HG02759 (cell line): ENCODE data around the gene AMIGO2.

ENCODE experiments used
- ATAC-seq: cut with Tn5 transposase; IDR thresholded peaks from one replicate; pipeline ENCODE4 v1.9.1; 2021; ENCODE audit warnings: mild to moderate bottlenecking, moderate library complexity; ENCODE audit not compliant: unreplicated experiment

Gene AMIGO2

DNA sequence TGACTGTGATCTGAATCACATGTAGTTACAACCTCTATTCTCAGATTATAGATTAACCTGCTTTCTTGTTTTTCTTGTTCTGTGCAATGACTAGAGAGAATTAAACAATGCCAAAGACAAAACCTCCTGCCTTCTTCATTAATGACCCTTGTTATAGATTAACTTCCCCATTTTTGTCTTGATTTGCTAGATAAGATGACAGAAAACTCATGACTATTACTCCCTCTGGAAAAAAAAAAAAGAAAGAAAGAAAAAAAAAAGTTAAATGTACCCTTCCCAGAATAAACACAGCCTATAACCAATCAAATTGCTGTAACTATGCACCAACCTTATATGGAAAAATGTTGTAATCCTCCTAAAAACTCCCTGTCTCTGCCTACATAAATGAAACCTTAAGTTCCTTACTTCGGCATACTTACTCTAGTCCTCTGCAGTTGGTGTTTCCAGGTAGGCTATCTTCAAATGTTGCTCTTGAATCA lies 41.5 kb downstream of the AMIGO2 start:
- no peak for ATAC-seq

DNA sequence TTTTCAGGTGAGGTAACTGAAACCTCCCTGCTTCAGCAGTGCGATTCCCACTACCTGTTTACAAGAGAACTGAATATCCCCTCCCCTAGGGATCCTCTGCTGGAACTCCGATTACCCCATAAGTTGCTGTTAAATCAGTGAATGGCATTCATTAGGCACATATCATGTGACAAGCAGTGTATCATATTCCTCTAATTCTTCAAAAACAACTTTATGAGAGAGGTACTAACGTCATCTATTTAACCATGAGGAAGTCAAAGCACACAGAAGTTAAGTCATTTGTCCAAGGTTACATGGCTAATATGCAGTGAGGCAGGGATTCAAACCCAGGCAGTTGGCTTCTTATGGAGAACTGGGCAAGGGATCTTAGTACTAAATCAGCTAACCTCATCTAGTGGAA lies 44.3 kb downstream of the AMIGO2 start:
- no peak for ATAC-seq

DNA sequence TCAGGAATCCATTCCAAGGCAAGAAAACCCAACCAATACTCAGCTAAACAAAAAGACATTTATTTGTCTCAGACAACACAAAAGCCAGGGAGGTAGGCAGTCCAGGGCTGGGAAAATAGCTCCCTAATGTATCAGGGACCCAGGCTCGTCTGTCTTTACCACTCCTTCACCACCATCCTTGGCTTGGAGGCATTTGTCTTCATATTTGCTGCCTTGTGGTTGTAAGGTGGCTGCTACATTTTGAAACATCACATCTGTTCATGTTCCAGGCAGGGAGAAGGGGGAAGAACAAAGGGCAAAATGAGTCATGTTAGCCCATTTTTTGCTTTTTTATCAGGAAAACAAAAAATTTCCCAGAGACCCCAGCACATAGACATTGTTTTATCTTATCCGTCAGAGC lies 45.1 kb downstream of the AMIGO2 start:
- ATAC-seq = no peak

DNA sequence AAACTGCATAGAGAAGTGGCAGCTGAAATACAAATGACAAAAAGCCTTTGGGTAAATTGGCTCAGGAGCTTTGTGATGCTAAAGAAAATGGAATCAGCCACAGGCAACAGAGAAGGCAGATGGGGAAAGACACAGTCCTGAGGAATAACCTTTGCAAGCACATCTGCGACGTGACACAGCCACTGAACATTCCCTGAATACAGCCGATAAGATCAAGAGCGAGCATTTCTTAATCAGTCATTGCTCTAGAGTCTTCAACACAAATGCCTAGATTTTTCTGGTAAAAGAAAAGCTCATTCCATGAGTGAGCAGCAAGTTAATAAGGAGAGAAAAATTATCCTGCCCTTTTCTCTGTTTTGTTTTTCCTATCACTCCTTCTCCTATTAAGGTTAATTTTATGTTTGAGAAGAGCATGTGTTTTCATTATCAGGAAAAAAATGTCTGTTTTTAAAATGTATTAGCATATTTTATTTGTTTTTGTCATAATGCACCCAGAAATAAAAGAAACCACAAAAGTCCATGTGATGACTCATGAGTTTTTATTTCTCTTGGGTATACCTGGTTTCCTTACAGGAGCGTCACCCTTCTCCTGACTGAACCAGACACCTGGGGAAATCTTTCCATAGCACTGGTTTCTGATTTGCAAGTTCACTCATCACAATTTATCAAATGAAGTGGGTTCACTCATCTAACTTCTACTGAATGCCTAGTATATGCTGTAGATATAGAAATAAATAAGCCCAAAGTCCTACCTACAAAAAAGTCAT lies 45.8 kb downstream of the AMIGO2 start:
- no peak for ATAC-seq

DNA sequence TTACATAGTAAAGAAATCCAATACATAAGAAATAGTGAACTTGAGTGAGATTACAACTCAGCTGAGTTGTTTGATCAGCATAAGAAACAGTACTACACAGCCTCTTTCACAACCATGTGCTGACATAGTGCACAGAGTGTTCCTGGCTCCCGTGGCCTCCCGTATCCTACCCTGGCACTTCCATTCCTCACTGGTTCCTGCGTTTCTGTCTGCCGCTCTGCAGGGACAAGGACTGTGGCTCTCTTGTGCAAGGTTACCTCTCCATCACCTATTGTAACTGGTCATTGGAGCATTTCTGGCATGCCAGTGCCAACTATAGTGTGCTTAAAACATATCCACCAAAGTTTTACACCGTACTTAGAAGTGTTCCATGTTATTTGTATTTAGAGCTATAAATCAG lies 46.7 kb downstream of the AMIGO2 start:
- no peak for ATAC-seq

DNA sequence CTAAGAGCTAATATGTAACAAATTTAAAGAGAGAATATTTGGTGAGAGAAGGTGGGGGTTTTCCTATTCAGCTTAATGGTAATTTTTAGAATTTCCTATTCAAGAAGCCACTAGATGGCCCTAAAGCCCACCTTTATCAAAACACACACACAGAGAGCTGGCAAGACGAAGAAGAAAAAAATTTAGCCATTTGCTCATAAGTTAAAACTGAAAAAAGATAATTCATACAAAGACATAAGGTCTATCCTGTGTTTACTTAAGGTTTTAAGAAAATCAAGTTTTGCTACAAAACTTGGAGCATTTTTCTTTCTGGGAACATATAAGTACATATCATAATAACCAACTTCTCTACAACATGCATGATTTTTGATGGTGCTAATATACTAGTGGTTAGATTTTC lies 47.1 kb downstream of the AMIGO2 start:
- ATAC-seq = no peak

DNA sequence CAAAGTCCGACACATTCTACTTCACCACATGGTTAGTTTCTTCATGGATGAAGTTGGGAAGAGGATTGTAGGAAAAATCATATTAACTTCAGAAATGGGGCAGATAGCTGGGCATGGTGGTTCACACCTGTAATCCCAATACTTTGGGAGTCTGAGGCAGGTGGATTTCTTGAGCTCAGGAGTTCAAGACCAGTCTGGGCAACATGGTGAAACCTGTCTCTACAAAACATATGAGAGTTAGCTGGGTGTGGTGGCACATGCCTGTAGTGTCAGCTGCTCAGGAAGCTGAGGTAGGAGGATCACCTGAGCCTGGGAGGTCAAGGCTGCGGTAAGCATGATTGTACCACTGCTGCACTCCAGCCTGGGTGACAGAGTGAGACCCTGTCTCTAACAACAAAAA lies 49.9 kb downstream of the AMIGO2 start:
- no peak for ATAC-seq

DNA sequence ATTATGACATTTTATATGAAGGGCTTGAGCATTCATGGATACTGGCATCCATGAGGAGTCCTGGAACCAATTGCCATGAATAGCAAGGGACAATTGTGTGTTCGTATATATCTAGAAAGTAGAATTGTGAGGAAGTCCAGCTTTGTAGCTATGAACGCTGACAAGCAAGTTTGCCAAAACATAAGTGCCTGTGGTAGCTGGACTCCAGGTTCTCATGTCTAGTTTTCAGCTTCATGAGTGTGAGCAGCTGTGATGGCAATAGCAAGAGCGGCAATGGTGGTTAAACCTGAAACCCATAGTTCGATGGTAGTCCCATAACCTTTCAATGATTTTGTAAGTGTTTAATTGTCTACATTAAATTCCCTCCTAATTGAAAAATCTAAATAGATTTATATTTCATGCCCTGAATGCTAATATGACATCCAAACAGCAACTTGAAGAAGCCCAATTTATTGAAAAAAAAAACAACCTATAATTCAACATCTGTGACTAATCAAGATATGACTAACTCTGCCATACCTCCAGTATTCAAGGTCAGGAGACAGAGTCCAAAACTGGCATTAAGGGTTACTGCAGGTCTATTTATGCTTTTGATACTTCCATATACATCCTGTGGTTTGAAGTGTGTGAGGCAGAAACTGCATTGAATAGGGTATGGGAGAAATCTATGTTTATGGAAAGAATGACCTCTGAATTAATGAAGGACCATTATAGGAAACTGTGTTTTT lies 50.6 kb downstream of the AMIGO2 start:
- no peak for ATAC-seq

DNA sequence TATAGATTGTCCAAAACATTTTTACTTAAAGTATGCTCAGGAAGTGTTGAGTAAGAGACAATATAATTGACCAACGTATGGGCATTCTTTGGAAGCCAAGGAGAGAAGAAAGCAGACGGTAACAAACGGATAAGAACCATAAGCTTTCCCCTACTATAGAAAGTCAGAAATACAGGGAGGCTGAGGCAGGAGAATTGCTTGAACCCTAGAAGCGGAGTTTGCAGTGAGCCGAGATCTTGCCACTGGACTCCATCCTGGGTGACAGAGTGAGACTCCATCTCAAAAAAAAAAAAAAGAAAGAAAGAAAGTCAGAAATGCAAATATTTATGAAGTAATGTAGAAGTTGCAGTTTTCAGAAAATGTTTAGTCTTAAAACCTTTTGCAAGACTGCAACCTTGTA lies 51.6 kb downstream of the AMIGO2 start:
- ATAC-seq = no peak
